ENCODE measurements around the gene THAP7.

DNA sequence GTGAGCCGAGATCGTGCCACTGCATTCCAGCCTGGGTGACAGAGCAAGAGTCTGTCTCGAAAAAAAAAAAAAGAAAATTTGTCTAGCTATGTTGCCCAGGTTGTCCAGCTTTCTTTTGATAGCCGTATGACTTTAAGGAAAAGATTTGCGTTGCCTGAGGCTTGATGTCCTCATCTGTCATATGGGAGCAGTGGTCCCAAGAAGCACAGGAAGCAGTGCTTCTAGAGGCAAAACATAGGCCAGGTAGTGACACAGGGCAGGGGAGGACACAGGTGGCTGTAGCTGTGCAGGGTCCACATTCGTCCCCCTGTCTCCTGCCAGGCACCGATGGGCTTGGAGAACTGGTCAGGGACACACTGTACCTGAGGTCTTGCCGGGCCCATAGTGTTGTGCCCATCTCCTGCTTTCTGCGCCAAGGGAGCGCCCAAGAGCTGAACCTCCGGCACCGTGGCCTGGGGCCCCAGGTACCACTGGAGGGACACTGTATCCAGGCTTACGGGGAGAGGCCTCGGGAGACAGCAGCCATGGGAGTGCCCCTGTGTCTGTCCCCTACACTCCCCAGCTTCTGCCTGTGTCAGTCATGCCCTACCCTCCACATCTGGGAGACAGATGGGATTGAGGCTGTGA, 45.2 kb upstream of the THAP7 start:
- TF ChIP-seq SETDB1 (CRISPR knock-in tag; IDR thresholded peaks at IDR 0.05; ENCODE audit: borderline replicate concordance) (no peak), ZNF180 (CRISPR knock-in tag; IDR thresholded peaks at IDR 0.05; ENCODE audit: borderline replicate concordance, low read depth) (no peak), RAD21 (CRISPR knock-in tag; IDR thresholded peaks at IDR 0.05) (no peak)
- TF ChIP-seq, protein P1, sequence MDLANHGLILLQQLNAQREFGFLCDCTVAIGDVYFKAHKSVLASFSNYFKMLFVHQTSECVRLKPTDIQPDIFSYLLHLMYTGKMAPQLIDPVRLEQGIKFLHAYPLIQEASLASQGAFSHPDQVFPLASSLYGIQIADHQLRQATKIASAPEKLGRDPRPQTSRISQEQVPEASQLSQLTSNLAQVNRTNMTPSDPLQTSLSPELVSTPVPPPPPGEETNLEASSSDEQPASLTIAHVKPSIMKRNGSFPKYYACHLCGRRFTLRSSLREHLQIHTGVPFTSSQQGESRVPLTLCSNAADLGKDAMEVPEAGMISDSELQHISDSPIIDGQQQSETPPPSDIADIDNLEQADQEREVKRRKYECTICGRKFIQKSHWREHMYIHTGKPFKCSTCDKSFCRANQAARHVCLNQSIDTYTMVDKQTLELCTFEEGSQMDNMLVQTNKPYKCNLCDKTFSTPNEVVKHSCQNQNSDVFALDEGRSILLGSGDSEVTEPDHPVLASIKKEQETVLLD (CRISPR knock-in tag; IDR thresholded peaks at IDR 0.05; ENCODE audit: low read depth) = no peak
